HepG2 (cell line): ENCODE results near the gene EFNA3. TPM values are rescaled to one million over a fixed set of nuclear protein-coding genes. Genes with fewer than 3 reads are reported as not detected.

Experiments
- FOSL2 ChIP-seq: sonication (generic); formaldehyde crosslinking; IDR thresholded peaks from 2 replicates; pipeline ENCODE4 v1.4.0; 2020; ENCODE audit warnings: missing genetic modification reagents
- HES4 ChIP-seq: sonication (generic); formaldehyde crosslinking; IDR thresholded peaks from 2 replicates; pipeline ENCODE4 v1.9.0; 2021; ENCODE audit warnings: mild to moderate bottlenecking, missing genetic modification reagents, borderline replicate concordance
- IKZF1 ChIP-seq: fragments of 450-650 bp; IDR thresholded peaks from 2 replicates; pipeline ENCODE4 v1.7.1; 2016
- SP5 ChIP-seq: IDR thresholded peaks from 2 replicates; pipeline ENCODE4 v1.6.1; 2016; ENCODE audit warnings: low read depth, borderline replicate concordance
- ZBTB20 ChIP-seq: sonication (generic); formaldehyde crosslinking; IDR thresholded peaks from 2 replicates; pipeline ENCODE4 v1.8.1; 2023; ENCODE audit warnings: missing genetic modification reagents, low read depth, mild to moderate bottlenecking, borderline replicate concordance
- ZBTB39 ChIP-seq: sonication (generic); formaldehyde crosslinking; IDR thresholded peaks from 2 replicates; pipeline ENCODE4 v1.5.0; 2020; ENCODE audit warnings: missing genetic modification reagents
- ZBTB43 ChIP-seq: sonication (generic); formaldehyde crosslinking; conservative IDR thresholded peaks from 2 replicates; pipeline ENCODE4 v1.4.0; 2020; ENCODE audit warnings: missing genetic modification reagents
- ZEB1 ChIP-seq: IDR thresholded peaks from 2 replicates; pipeline ENCODE4 v1.6.1; 2012; ENCODE audit warnings: mild to moderate bottlenecking, low read depth, inconsistent platforms; ENCODE audit not compliant: insufficient replicate concordance
- ZNF124 ChIP-seq: sonication (generic); formaldehyde crosslinking; IDR thresholded peaks from 2 replicates; pipeline ENCODE4 v1.4.0; 2020; ENCODE audit warnings: missing genetic modification reagents
- ZNF142 ChIP-seq: sonication (generic); formaldehyde crosslinking; IDR thresholded peaks from 2 replicates; pipeline ENCODE4 v1.4.0; 2020; ENCODE audit warnings: missing genetic modification reagents
- ZNF275 ChIP-seq: sonication (generic); formaldehyde crosslinking; IDR thresholded peaks from 2 replicates; pipeline ENCODE4 v1.8.0; 2022; ENCODE audit warnings: missing genetic modification reagents, mild to moderate bottlenecking, inconsistent platforms, borderline replicate concordance
- ZNF350 ChIP-seq: sonication (generic); formaldehyde crosslinking; IDR thresholded peaks from 2 replicates; pipeline ENCODE4 v1.4.0; 2020; ENCODE audit warnings: mild to moderate bottlenecking, low read depth, missing genetic modification reagents, borderline replicate concordance
- ZNF687 ChIP-seq: sonication (generic); formaldehyde crosslinking; IDR thresholded peaks from 2 replicates; pipeline ENCODE4 v1.5.1; 2020; ENCODE audit warnings: mild to moderate bottlenecking, missing genetic modification reagents, moderate library complexity
- ZNF720 ChIP-seq: sonication (generic); formaldehyde crosslinking; IDR thresholded peaks from 2 replicates; pipeline ENCODE4 v1.4.0; 2020; ENCODE audit warnings: missing genetic modification reagents
- polyA plus RNA-seq, 8 experiments: library from polyadenylated mRNA; depleted of rRNA in 3 of 8; stranded (reverse) in 7 of 8; unstranded in 1 of 8; fragments of >200 nt; fragmentation: Illumina TruSeq in 4 of 8; extraction: Trizol in 4 of 8; gene quantifications; 2 replicates each; pipeline versions ENCODE4 v1.2.1 to v1.2.3, GENCODE V29; 2011 to 2016; ENCODE audit warnings: low read depth in 4 of 8, missing spikeins in 1 of 8, mixed read lengths in 1 of 8; ENCODE audit not compliant: insufficient read depth in 1 of 8
- total RNA-seq, 5 experiments: library from RNA; depleted of rRNA; stranded (reverse); fragments of >200 nt; fragmentation: Illumina TruSeq; extraction: Trizol; gene quantifications; 2 replicates each; pipeline ENCODE4 v1.2.3, GENCODE V29; 2016; ENCODE audit warnings: low read depth in 1 of 5

Gene EFNA3
- total and polyA plus RNA-seq, 2 of the 13 experiments (the other 11 are each of a cell fraction or from before 2014, with no cell fraction given), result 1.0 to 5.7 TPM

GRCh38 chr1:155085504-155086127 is 7.0 kb downstream of the EFNA3 start (continued):
- TF ChIP-seq ZNF142 (no peak; the same call in 1 of the 2 replicates), FOSL2 (CRISPR knock-in tag) (peak; percentile 6; the same call in 1 of the 2 replicates), ZBTB39 (no peak), ZNF350 (CRISPR knock-in tag) (0 out of 2 replicates have a peak, but pooled peaks have one; percentile 5), ZNF124 (no peak), SP5 (CRISPR knock-in tag) (no peak), ZEB1 (no peak), ZNF720 (CRISPR knock-in tag) (no peak), ZBTB20 (CRISPR knock-in tag) (no peak), IKZF1 (no peak), HES4 (CRISPR knock-in tag) (0 out of 2 replicates have a peak, but pooled peaks have one; percentile 11), ZBTB43 (CRISPR knock-in tag) (0 out of 2 replicates have a peak, but pooled peaks have one; percentile 42), ZNF687 (peak; percentile 51), ZNF275 (CRISPR knock-in tag) (no peak)
